GM15510 (cell line): Measurements from ENCODE around the gene KIF6.

ENCODE experiments used
- POLR2A ChIP-seq: IDR thresholded peaks from 3 replicates; pipeline ENCODE4 v1.6.1; 2011; ENCODE audit warnings: borderline replicate concordance; ENCODE audit not compliant: insufficient read length; ENCODE audit errors: extremely low read depth

Gene KIF6

GRCh38 chr6:39404312-39404711 lies 320.9 kb downstream of the KIF6 start:
- no peak for TF ChIP-seq POLR2A

DNA sequence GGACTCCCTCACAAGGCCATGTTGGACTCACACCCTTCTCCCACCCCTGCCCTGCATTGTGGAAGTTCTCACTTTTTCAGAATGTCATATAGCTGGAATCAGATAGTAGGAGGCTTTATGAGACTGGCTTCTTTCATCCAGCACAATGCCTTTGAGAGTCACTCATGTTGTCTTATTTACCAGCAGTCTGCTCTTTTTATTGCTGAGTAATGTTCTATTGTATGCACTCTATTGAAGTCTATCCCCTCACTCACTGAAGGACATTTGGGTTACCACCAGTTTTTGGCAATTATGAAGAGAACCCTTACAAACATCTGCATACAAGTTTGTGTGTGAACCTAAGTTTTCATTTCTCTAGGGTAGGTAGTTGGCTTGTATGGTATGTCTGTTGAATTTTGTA lies 321.9 kb downstream of the KIF6 start:
- TF ChIP-seq POLR2A, result no peak

DNA sequence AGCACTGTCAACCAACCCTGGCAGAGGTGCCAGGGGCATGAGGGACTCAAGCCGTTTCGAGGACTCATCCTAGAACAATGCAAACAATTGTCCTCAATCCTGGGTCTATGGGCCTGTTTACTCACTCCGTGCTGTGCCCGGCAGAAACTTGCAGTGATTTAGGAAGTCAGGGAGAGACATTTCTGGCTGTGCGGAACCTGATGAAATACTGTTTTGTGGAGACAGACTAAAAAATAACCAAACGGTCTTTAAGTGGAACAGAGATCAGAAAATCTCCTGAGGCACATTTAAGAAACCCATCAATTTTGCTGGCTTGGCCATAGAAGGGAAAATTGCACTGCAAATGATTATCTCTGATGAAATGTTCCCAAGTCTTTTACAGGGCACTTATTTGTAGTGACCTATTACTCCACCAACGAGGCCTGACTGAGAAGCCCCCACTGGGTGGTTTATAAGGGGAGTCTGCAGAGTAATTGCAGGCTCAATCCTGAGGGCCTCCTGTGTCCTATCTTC lies 322.9 kb downstream of the KIF6 start:
- TF ChIP-seq POLR2A, result no peak

DNA sequence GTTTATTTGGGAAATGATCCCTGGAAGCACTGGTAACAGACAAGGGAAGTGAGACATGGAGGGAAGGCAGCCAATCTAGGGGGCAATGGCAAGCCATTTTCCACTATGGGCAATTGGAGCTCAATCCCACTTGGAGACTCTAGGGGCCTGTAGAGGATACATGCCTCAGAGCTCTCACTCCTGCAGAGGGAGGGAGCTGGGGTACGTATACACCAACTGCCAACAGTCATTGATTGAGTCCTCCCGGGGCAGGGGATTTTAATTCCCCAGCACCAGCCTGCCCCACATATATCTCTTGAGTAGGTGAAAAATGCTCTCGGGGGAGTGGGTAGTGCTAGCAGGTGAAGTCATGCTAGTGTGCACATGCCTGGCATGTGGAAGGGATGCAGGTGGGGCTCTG lies 323.8 kb downstream of the KIF6 start:
- no peak for TF ChIP-seq POLR2A

GRCh38 chr6:39400026-39400425 lies 325.2 kb downstream of the KIF6 start:
- no peak for TF ChIP-seq POLR2A

DNA sequence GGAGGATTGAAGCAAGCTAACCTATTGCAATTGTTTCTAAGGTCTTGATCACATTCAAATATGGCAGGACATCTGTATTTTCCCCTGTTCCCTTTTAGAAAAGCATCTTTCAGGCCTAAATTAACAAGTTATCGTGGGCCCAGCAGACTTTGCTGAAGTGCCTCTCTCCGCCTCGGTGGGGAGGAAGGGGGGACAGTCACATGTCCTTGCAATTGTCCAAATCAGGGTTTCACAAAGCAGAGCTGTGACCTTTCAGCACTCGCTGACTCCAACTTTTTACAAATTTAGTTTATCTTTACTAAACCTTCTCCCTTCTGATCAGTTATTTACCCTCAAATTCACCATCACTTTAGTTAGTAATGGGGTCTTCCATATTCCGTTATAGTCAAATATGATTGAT lies 328.4 kb downstream of the KIF6 start:
- no peak for TF ChIP-seq POLR2A

- TF ChIP-seq POLR2A, result no peak
These were observed 332.1 kb downstream of the KIF6 start for GRCh38 chr6:39393075-39393474.

DNA sequence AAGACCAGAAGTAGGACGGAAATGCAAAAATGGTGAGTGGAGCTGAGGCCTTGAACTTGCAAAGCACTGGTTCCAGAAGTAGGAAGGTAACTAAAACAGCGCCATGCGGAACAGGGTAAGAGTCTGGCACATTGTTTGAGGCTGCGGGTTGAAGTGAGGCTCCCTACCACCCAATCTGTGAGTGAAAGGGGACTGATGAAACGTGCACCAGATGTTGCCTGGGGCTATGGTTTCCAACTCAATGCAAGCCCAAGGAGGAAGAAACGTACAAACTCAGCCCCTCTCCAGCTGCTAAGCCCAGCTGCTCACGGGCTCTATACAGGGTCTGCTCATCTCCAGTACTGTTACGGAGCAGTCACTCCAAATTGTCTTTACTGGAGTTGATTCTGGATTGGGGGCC lies 334.0 kb downstream of the KIF6 start:
- TF ChIP-seq POLR2A, result no peak

DNA sequence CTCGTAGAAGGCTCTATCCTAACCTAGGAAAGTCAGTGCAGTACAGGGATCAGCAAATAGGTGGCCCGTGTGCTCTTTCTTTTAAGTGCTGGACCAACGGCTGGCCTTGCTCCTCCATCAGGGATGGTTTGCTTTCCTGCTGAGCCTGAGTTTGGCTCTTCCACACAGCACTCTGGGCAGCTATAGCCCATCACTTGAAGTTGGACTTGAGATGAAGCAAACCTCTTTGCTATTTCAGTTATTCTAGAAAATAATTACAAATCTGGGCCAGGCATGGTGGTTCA lies 335.8 kb downstream of the KIF6 start:
- TF ChIP-seq POLR2A, result no peak

DNA sequence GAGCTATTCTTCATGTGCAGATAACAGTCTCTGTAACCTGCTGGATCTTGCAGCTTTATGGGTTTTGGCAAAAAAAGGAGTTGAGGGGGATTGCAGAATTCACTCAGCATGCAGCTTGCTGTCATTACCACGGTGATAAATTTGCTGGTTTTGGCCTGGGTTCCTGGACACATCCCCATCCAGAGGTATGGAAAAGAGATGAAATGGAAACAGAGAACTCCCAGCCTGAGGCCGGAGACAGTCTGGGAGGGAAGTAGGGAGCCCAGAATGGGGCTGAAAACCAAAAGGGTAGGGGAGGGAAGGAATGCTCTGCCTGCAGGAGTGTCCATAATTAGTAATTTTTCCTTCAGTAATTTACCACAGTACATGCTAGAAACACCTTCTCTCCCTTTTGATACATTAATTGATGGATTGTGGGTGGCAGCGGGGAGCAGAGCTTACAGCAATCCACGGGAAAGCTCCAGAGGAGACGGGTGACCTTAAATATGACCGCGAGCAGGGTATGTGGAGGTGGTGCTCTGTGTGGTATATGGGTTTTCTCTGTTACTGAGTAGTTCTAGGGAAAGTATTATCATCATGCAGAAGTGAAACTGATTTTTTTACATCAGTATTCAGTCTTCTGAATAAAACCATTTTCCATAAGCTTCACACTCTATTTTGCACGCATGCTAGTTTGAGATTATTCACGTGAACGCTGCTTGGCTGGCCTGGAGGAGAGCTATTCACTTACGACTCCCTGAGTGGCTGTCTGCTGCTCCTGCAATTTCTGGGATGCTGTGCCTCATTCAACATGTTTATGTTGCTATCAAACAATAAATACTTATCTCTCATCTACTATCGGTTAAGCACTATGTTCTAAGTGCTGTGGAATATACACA lies 336.4 kb downstream of the KIF6 start:
- TF ChIP-seq POLR2A, result no peak

GRCh38 chr6:39387785-39388184 lies 337.4 kb downstream of the KIF6 start:
- no peak for TF ChIP-seq POLR2A

DNA sequence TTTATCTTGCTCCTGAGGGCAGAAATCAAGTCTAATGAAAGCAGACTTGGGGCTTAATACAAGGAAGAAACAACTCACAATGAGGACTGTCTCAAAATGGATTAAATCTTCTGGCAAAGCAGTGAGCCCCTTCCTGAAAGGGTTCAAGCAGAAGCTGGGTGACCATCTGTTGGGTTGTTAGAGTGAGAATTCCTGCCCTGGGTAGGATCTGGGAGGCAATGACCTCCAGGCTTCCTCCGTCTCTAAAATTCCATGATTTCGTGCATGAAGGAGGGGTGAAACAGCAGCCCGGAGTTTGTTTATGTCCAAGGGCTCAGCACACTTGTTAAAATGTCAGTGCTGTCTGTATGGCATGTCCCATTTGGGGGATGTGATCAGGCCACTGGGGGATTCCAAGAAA lies 338.7 kb downstream of the KIF6 start:
- TF ChIP-seq POLR2A, result no peak

DNA sequence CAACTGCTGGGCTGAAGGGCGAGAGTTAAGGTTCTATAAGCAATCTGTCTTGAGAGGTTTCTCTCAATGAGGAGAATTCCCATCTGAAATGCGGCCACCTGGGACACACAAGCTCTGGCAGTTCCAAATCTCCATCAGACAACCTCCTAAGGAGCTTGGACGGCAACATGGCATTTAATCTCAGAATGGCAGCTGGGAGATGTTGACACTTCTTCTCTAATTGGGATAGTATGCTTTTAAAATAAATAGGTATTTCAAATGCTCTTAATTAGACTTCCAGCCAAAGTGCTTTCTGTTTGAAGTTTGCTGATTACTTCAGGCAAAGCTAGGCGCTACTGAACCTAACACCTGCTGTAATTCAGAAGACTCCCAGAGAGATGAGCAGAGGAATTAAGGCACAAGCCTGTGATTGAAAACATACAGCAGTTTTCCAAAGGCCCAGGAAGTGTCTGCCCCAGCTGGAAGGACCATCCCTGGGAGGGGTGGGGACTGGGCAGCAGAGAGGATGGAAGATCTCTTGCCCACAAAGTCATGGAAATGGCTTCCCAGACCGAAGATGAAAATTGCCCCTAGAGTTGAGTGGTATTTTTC lies 343.6 kb downstream of the KIF6 start:
- TF ChIP-seq POLR2A, result no peak

DNA sequence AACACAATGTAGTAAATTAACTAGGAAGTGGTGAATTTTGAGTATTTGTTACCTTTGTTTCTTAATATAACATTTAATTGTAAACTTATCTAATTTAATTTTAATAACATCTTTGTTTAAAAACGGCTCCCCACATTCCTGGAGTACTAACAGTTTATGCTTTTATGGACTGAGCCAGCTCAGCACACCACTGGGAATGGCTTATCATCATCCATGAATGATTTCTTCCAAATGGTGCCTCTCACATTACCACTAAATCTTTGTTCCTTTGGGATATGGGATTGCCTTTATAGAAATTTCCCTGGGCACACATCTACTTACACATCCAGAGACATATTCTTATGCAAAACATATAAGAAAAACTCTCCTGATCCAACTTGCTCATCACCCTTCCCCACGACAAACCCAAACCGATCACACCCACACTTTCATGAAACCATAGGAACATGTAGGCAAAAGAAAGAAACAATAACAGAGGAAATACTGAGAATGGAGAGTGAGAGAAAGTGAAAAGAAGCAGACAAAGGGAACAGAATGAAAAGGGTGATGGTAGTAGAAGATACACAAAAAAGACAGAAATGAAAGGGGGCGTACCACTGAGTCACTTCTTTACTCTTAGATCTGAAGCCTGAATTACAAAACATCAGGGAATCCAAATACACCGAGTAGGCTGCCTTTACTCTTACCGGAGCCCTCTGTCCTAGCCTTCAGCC lies 344.2 kb downstream of the KIF6 start:
- TF ChIP-seq POLR2A, result no peak

DNA sequence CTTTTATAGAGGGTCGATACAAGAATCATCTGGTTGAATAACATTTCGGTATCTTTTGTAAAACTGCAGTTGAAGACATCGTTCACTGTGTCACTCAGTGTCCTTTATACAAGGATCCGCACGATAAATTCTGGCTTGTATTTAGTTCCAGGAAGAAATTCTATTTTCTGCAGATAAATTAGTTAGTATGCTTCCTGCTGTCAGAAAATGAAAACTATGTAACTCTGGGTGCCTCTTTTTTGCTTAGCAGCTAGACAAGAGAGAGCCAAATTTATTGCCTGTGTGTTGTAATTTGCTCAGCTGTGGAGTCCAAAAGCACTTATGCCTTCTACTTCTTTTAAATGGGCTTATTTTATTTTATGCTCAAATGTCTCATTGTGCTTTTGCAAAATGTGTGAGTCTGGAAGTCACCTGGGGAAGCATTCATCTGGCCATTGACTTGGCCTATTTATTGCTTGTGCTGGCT lies 346.2 kb downstream of the KIF6 start:
- TF ChIP-seq POLR2A, result no peak
